Activated CD4-positive, alpha-beta T cell treated with anti-CD3 and anti-CD28 coated beads for 1 hour (primary cell): ENCODE data around the gene PTPRT.

ENCODE experiments used
- DNase-seq: peaks from one replicate; pipeline ENCODE4 v3.0.0-alpha.2; 2020

PTPRT gene

DNA sequence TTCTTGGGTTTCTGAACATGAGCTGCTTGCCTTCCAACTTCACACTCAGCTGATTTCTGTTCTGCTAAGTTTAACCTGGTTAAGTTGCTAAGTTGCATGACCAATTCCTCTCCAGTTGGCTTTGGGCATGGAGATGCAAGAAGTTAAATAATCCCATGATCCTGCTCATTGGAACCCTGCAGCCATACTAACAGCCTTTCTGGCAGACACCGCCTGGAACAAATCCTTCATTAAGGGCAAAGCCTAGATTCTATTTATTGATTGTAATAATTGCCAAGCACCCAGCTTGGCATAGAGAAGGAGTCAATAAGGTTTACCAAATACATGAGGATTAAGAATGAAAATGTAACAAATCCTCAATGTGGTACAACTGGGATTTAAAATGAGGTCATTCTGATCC is 829.1 kb downstream of the PTPRT start:
- DNase-seq = no peak

DNA sequence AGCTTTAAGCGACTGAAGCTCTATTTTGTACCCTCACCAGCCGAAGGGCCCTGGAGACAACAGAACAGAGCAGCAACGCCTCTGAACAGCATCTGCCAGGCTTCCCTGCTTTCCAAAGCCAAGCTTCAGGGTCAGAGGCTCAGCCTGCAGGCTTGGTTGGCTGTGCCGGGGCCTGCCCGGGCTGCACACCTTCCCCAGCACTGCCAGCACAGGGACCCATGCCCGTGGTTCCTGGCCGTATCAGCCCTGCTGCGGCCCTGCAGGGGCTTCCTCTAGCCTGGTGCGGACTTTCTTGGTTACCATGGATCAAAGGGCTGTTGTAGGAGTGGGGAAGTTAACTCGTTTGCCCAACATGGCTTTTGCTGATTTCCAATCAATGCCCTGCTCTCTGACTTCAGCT is 830.1 kb downstream of the PTPRT start:
- DNase-seq = no peak

DNA sequence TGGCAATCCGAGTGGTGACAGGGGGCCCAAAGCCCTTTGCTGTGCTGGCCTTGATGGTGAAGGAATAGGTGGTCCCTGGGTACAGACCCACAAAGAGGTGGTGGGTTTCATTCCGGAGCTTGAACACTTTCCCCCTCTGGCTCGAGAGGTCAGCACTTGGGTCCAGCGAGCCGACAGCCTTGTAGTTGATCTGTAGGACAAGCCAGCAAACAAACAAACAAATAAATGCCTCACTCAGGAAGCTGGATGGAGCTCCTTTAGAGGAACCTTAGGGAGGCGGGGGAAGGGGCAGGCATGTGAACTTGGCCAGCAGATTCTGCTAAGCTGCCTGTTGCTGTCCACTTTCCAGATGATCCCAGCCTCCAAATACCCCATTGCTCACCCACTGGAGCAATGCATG is 837.6 kb downstream of the PTPRT start:
- DNase-seq = no peak

DNA sequence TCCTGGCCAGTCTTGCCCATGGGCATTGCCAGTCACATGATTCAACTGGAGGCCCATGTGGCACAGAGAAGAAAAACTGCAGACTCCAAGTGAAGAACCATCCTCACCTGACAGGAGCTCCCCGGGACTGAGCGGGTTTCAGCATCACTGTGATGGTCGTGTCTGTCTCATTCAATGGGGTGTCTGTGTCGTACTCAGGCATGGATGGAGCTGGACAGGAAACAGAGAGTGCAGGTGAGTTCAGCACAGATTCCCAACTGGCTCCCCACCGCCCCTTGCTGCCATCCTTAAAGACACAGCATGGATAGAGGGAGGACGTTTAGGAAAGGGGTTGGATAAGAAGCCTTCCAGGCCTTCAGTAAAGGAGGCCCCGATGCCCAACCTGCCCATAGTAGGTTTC is 839.2 kb downstream of the PTPRT start:
- no peak for DNase-seq

DNA sequence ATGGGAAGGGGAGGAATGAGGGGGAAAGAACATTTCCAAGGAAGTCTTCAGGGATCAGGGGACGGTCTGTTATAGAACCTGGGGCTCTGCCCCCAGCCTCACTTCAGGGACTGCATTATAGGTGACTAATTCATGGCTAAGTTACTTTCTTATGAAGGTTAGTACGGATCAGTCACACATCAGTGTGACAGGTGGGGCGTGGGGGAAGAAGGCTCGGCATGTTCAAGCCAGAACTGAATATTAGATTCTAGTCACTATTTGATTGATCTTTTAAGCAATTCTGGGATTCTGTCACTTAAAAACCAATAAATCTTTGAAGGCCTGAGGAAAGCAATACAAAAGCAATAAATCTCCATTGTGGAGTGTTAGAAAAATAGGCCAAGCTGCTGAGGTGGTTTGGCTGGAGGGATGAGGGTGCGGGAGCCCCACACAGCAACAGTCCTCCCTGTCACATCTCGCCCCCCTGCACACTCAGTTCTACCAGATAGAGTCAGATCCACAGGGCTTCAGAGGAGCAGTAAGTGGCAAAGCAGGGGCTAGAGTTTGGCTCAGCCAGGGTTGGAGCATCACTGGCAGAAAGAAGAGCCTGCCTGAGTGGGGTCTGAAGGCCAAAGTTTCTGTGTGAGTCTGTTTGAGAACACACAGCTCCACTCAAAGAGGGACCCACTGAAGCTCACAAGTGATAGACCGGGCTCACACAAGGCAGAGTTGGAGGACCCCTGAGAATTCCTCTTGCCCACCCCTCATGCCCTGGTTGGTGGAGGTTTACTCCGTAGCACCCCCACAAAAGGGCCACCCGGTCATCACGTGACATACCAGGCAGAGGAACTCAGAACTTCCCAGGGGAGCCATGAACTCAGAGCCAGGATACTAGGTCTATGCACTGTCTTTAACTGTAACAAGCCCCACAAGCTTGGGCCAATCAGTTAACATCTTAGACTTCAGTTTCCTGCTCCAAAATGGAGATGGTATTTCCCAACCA is 843.2 kb downstream of the PTPRT start:
- DNase-seq = no peak

DNA sequence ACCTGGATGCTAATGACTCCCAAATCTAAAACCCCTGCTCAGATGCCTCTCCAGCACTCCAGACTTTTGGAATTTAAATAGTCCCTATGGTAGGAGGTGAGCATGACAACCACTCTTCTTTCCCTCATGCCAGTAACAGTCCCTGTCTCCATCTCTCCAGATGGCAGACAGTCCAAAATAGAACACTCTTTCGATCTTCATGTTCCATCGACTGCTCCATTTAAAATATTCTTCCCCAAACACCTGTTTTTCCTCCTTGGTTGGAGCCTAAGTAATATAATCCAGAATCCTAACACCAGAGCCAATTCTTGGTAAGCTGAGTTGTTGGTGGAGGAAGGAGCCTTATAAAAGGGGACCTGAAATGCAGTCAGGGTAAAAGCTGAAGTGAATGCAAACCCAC is 848.1 kb downstream of the PTPRT start:
- no peak for DNase-seq

DNA sequence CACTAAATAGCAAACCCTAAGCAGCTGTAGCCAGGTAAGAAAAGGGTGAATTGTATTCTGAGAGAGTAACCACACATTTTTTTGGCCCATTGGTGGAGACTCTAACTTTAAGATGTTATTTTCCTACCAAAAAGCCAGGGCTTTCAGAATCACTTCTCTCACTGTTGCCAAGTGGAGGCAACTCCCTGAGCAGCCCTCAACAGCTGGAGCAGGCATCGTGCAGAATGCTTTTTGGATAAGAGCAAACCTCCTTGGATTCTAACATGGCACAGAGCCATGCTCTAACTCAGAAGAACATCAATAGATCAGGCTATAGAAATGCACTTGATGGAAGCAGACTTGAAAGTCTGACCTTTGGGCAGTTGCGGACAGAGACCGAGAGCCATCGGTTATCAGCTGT is 849.3 kb downstream of the PTPRT start:
- no peak for DNase-seq

DNA sequence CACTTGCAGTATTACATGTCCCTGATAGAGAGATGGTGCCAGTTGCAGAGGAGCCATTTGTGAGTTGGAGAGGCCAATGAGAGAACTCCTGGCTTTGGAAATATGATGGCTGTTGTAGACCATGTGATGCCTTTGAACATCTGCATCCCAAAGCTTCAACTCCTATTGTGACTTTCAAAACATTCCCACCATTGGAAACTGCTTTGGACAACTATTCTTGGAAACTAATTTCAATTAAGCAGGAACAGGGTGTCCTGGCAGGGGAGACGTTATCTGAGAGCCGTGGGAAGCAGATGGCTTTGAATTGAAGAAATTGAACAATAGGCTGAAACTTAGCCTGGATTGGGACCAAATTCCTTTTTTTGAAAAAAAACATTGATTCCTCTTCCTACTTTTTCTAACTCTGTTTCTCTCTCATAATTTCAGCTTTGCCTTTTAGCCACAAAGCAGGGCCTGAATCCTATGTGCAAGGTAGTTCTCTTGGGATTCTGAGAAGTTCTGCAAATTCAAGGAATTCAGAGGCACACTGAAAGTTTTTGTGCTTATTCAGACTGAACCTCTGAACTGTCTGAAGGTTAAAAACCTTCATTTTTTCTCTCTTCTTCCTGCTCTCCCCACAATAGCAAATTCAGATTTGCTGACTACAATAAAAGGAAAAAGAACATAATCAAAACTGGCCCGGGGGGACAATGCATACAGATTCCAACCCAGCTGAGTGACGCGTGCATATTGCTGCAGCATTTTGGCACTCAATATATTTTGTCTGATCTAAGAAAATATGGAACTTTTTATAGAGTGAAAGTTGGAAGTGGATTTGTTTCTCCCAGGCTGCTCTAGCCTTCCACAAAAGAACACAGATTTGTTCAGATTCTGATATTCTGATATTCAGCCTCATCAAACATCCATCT is 851.2 kb downstream of the PTPRT start:
- DNase-seq = no peak

DNA sequence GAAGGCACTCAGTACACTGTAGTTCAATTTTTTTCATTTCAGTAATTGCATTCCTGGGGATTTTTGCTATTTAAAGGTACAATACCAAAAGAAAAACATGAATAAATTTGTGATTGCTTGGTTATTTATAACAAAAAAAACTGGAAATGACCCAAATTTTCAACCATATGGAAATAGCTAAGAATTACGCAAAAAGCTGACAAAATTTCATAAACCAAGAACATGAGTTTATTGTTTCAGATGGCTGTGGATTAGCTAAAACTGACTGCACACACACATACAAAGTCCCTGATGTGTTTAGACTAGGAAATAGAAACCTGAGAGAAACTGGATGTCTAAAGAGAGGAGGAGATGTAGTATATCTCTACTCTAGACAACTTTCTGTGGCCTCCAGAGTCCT is 853.1 kb downstream of the PTPRT start:
- DNase-seq = no peak

DNA sequence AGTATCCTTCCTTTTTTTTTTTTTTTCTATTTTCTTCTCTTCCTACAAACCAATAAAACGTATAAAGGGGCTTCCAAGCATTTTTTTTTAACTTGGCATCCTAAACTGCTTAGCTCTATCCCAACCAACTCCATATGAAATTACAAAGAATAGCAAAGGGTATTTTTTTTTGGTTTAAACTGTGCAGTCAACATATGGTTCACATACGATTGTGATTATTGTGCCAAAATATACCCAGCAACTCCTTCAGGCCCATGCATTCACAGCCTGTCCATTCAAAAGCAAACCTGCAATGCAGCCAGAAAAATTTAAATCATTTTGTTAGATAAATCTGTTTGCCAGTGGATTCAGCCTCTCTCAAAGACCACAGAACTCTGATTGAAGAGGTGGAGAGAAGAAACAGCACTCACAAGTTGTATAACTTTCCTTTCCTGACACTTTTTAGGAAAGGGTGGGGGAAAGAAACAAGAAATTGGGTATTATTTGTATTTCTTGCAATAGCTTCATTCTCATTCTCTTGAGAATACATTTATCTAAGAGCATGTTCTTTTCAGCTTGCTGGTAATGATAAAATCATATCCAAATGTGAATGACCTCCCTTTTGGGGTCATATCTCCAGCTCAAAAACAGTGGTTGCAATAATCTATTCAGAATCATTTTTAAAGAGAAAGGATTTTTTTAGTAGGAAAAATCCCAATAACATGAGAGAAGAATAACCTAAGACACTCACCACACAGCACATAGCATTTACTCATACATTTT is 870.3 kb downstream of the PTPRT start:
- DNase-seq = no peak

DNA sequence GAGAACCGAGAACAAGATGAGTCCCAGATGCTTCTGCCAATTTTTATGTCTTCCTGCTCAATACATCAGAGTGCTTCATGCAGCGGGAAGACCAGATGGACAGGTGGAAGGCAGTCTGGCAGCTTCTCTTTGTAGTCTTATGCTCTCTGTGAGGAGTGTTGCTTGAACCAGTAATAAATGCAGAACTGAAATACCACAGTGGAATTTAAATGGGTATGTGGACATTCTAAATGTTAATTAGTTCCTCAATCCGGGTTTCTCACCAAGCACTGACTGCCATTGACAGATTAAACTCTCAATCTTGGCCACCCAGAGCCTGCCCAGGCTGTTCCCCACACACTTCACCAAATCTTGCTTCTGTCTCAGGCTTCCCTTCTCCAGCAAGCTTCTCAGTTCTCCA is 876.0 kb downstream of the PTPRT start:
- DNase-seq = no peak

DNA sequence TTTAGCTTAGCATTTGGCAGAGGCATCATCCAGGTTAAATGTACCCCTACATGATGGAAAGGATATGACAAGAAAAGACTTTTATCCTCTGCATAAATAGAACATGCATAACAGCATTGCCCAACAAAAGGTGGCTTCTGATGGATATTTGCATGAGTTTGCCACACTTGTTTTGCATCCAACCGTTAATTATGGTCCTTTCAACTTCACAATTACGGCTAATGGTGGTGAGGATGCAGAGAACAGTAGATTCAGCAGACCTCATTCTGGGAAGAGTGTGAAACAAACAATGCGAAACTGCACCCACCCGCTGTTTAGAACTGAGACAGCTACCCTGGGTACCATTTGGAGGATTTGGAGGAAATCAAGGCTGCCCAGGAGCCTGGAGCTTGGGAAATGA is 880.7 kb downstream of the PTPRT start:
- no peak for DNase-seq

DNA sequence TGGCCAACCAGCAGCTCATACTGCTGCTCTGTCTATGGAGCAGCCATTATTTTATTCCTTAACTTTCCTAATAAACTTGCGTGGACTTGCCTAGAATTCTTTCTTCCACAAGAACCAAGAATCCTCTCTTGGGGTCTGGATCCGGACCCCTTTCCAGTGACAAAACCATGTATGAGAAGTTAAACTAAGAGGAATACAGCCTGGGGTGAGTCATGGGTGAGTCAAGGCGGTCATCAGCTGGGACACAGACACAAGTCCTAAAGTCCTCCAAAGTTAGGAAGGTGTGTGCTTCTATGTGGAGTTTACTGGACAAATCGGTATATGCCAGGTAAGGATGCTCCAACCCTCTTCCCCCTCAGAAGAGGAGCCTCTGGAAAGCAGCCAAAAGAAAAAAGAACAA is 881.5 kb downstream of the PTPRT start:
- DNase-seq = no peak

DNA sequence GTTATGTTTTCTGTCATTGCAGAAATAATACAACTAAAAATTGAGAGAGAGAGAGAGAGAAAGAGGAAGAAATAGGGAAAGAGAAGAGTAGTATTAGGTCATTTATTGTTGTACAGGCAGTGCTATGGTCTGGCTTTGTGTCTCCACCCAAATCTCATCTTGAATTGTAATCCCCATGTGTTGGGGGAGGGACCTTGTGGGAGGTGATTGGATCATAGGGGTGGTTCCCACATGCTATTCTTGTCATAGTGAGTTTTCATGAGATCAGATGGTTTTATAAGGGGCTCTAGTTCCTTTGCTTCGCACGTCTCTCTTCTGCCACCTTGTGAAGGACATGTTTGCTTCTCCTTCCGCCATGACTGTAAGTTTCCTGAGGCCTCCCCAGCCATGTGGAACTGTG is 894.1 kb downstream of the PTPRT start:
- DNase-seq = no peak

DNA sequence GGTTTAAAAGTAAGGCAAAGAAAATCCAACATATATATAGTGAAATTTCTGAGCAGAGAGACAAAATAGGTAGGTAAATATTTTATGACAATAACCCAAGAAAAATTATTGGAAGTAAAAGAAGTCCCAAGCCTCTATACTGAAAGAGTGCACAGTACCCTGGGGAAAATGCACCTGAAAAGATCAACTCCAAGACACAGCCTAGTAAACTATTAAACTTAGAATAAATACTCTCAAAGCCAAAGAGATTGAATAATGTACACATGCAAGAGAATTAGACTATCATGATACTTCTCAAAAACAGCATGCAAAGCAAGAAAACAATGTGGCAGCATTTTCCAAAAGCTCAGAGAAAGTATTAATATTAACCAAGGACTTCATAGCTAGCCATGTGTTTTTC is 894.7 kb downstream of the PTPRT start:
- DNase-seq = no peak

DNA sequence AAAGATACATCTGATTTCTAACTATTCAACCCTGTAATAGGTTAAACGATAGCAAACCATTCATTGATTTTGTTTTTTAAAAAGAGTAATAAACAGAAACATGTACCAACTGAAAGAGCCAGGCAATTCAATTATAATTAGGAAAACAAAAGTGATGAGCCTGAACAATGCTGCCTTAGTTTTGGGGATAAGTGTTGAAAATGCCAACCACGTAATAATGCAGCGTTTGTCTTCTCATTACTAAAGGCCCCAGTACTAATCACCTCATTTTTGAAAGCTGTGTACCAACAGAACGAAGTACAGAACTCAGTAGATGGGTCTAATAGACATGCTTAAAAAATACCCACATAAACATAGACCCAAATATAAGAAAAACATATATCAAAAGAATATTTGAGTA is 907.9 kb downstream of the PTPRT start:
- no peak for DNase-seq

DNA sequence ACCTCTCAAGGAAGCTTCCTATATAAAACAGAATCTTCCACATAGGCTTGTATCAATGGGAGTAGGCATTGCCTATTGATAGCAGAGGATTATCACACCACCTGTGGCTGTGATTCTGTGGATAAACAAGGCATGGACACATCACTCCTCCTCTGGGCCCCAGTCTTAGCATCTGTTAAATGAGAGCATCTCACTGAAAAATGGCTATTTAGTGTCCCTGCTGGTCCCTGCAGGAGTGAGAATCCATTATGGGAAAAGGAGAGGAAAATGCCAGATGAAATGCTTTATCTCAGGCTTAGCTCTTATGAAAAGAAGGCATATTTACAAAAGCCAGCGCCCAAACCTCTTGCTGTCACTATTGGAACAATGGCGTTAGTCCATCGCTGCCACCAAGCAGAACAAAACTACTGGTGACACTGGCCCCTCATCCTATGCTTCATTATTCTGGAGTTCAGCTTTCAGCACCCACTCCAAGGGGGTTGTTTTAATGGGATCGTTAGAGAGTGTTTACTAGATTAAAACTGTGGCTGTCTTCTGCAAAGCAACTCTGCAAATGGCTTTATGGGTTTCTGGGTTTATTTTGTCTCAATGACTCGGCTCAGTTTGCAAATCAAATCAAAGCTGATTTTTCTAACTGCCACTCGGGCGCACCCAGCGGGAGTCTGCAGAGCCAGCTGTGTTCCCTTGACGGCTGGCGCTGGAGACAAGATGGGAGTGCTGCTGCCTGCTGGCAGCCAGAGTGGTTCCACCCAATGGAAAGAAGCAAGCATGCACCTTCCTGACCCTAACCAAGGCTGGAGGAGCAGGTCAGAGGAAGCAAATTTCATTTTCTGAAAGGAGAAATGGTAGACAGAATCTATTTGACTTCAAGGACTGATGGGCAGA is 912.7 kb downstream of the PTPRT start:
- DNase-seq = no peak

DNA sequence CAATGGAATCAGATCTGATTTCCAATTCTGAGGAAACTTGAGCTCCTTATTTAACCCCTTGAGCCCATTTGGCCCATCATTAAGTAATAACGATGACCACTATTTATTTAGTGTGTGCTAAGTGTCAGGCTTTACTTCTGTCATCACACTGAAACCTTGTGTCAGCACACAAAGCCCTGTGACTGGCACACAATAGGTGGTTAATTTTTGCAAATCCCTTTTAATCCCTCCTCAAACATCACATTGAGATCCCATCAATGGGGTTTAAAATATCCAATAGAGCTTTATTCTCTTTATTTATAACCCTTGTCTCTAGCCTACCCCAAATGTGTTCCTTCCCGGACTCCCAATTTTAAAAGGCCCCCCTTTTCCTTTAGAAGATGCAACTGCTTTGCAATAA is 914.7 kb downstream of the PTPRT start:
- no peak for DNase-seq

DNA sequence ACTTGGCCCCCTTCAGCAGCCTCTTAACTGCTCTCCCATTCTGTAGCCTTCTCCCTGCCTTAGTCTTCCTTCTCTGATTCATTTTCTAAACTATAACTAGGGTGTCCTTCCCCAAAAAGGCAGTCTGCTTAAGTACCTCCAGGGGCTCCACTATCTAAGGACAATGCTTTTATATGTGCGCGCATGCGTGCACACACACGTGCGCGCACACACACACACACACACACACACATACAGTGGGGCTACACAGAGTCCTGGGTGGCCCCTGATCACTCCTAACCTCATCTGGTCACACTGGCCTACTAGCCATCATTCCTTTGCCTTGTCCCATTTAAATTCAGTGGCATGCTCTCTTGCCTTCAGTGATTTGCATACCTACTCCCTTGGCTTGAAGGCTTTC is 917.2 kb downstream of the PTPRT start:
- DNase-seq = no peak

DNA sequence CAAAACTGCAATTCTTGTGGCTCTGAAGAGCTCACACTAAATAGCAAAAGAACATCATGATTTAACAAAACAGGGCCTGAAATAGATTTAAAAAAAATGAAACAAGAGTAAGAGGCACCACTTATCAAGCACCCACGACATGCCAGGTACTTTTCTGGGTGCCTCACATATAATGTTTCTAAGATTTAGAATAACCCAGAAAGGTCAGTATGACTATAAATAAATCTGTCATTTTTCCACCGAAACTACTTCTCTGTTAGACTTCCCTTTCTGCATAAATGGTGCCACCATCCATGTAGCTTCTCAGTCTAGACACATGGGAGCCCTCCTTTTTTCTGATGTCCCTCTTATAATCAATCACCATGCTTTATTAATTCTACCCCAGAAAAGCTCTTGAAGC is 919.2 kb downstream of the PTPRT start:
- no peak for DNase-seq

DNA sequence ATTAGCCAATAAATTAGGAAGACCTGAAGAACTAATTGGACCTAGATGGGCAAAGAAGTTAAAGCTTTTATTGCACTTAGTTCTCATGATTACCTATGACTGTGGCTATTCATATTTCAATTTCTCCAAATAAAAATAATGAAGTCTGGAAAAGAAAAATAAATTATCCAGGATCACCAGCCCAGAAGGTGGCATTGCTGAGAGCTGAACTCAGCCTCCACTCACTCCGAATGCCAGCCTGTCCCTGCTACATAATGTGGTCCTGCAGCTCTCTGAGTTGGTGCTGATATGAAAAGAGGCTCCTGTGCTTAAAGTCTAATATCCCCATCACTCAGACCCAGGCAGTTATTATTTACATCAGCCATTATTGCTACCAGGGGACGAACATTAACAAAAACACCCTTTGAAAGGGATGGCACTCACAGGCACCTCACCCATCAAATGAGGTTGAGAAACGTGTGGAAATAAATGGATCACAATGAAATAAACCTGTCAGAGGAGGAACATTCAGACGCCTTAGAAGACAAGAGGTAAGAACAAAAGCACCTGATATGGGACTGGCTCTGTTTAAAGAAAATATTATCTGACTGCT is 921.8 kb downstream of the PTPRT start:
- no peak for DNase-seq

DNA sequence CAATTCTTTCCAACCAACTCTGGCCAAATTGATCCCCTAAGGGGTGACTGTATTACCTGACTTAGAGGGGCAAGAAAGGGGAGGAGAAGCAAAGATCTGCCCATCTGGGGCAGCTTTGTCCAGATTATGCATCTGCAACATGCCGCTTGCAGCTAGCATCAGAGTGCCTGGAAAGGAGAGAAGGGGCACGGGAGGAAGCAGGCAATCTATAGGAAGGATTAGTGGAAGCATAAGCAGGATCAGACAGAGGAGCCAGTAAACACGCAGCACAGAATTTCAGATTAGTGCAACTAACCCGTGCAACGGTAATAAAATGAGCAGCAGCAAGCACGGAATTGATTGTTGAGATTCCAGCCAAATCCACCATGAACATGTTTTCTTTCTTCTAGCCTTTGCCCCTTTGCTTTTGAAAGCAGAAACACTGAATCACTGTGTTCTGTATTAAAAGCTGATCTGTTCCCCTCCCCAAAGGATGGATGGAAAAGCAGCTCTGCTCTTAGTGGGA is 927.9 kb downstream of the PTPRT start:
- DNase-seq = no peak
